CD4-positive, alpha-beta T cell treated with Interleukin-10 for 1 hour (primary cell): Measurements from ENCODE around the gene SKAP1.

Experiments
- DNase-seq: peaks from one replicate; pipeline ENCODE4 v3.0.0-alpha.2; 2020

Gene SKAP1

DNA sequence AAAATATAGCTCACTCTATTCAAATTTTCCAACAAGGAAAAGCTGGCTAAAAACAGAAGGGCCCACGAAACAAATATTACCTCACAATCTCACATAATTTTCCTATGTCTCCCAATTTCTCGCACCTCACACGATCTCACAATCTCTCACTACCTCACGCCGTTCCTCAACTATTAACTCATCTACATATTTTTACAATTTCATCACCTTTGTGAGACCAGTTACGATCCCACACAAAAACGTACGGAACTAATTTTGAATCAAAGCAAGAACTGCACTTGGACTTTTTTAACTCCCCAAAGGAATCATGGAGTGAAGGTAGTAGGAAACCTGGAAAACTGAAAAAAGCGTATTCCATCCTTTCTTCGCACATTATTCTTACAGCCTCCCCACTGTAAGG is 329.9 kb downstream of the SKAP1 start:
- no peak for DNase-seq

DNA sequence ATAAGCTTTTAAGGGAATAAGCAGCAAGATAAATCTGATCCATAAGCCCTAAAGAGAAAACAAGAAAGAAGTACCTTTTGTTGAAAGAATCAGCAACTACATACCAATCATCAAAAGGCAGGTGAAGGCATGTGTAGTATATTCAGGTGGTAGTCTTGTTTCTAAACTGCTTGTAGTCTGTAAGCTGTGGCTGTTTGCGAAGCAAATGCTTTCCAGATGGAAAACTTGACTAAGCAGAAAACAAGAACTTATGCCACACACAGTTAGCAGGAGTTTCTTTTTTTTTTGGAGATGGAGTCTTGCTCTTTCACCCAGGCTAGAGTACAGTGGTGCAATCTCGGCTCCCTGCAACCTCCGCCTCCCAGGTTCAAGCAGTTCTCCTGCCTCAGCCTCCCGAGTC is 334.4 kb downstream of the SKAP1 start:
- no peak for DNase-seq

- no peak for DNase-seq
These were observed 336.5 kb downstream of the SKAP1 start for GRCh38 chr17:48093341-48094045.

- DNase-seq: no peak
These were observed 345.1 kb downstream of the SKAP1 start for GRCh38 chr17:48084932-48085331.
